H1 (cell line): ENCODE data around the gene SF3A2. TPM values are rescaled to one million over a fixed set of nuclear protein-coding genes. Genes with fewer than 3 reads are reported as not detected.

Experiments used
- CTCF ChIA-PET: fragments of 300-600 bp; sonication (Branson Sonifier 250); formaldehyde crosslinking; loops from one replicate; lab custom pipeline; 2021; ENCODE audit not compliant: partially characterized antibody; lab: Charles Lee
- POLR2A ChIA-PET: fragments of 300-600 bp; sonication (Branson Sonifier 250); formaldehyde crosslinking; loops from one replicate; lab custom pipeline; 2021; ENCODE audit warnings: inconsistent platforms; ENCODE audit not compliant: partially characterized antibody; lab: Charles Lee
- DNase-seq, 2 experiments: peaks; one replicate each; pipeline versions ENCODE4 v3.0.0 to v3.0.0-alpha.2; 2010 to 2022; ENCODE audit warnings: low spot score in 2 of 2, low read depth in 1 of 2, mixed read lengths in 1 of 2
- FAIRE-seq: peaks from 2 replicates; lab custom pipeline; 2011; peaks lifted over from hg19 to GRCh38; lab: Jason Lieb, UNC
- H2AFZ ChIP-seq: 2 replicates; pipeline ENCODE4 v1.8.1; 2012; ENCODE audit warnings: low read length, inconsistent platforms
- H2AK5ac ChIP-seq: 2 replicates; pipeline ENCODE4 v1.6.1; 2013; ENCODE audit warnings: low read depth, low read length
- H2BK120ac ChIP-seq: replicated peaks from 2 replicates; pipeline ENCODE3; 2013; ENCODE audit warnings: low read depth, low read length, inconsistent platforms
- H2BK12ac ChIP-seq: 2 replicates; pipeline ENCODE4 v1.6.1; 2013; ENCODE audit warnings: low read depth, low read length
- H2BK15ac ChIP-seq: 2 replicates; pipeline ENCODE4 v1.6.1; 2013; ENCODE audit warnings: low read length
- H2BK20ac ChIP-seq: 2 replicates; pipeline ENCODE4 v1.6.1; 2013; ENCODE audit warnings: low read length
- H2BK5ac ChIP-seq: 2 replicates; pipeline ENCODE4 v1.6.1; 2013; ENCODE audit warnings: low read depth, low read length
- H3K14ac ChIP-seq: 2 replicates; pipeline ENCODE4 v1.6.1; 2013; ENCODE audit warnings: inconsistent platforms; ENCODE audit not compliant: insufficient read length
- H3K18ac ChIP-seq: 2 replicates; pipeline ENCODE4 v1.6.1; 2013; ENCODE audit warnings: low read length; ENCODE audit errors: extremely low read depth
- H3K23ac ChIP-seq: 2 replicates; pipeline ENCODE4 v1.6.1; 2013; ENCODE audit warnings: inconsistent platforms; ENCODE audit not compliant: insufficient read length
- H3K23me2 ChIP-seq: 2 replicates; pipeline ENCODE4 v1.6.1; 2013; ENCODE audit warnings: low read depth, low read length
- H3K27ac ChIP-seq: 2 replicates; pipeline ENCODE4 v1.6.1; 2011; ENCODE audit warnings: low read depth, low read length, inconsistent platforms
- H3K27me3 ChIP-seq, 4 experiments: replicated peaks in 1 of 4; 1 replicate in 1 of 4; 2 replicates in 3 of 4; pipeline versions ENCODE4 v1.6.1 to v1.8.1; 2011 to 2013; ENCODE audit warnings: low read length in 3 of 4, mild to moderate bottlenecking in 3 of 4, inconsistent platforms in 2 of 4, mixed read lengths in 2 of 4, moderate library complexity in 1 of 4; ENCODE audit not compliant: control insufficient read depth in 3 of 4, insufficient read depth in 3 of 4; ENCODE audit errors: extremely low read depth in 1 of 4
- H3K36me3 ChIP-seq, 4 experiments: 2 replicates each; pipeline versions ENCODE4 v1.6.1 to v1.8.1; 2011 to 2013; ENCODE audit warnings: mild to moderate bottlenecking in 4 of 4, low read length in 3 of 4, moderate library complexity in 2 of 4, control low read depth in 1 of 4, inconsistent platforms in 1 of 4; ENCODE audit not compliant: insufficient read depth in 4 of 4, control insufficient read depth in 2 of 4
- H3K4ac ChIP-seq: replicated peaks from 2 replicates; pipeline ENCODE3; 2013; ENCODE audit warnings: low read length, low read depth, mixed read lengths, inconsistent platforms; ENCODE audit not compliant: insufficient read length
- H3K4me1 ChIP-seq, 4 experiments: replicated peaks in 1 of 4; 1 replicate in 1 of 4; 2 replicates in 3 of 4; pipeline versions ENCODE4 v1.6.1 to v1.8.1; 2011 to 2013; ENCODE audit warnings: low read length in 3 of 4, inconsistent platforms in 2 of 4, mixed read lengths in 1 of 4; ENCODE audit not compliant: insufficient read depth in 4 of 4, control insufficient read depth in 3 of 4
- H3K4me2 ChIP-seq, 2 experiments: 2 replicates each; pipeline versions ENCODE4 v1.6.1 to v1.8.1; 2011 to 2013; ENCODE audit warnings: low read depth in 2 of 2, low read length in 2 of 2, control low read depth in 1 of 2, inconsistent platforms in 1 of 2, mild to moderate bottlenecking in 1 of 2; ENCODE audit not compliant: insufficient read depth in 1 of 2
- H3K4me3 ChIP-seq, 4 experiments: fragments of 200-600, 300-600 bp in 1 of 4; sonication (generic), shearing (Covaris generic), sonication (Bioruptor Twin) in 1 of 4; 2 replicates each; pipeline versions ENCODE4 v1.5.1 to v1.8.1; 2011 to 2016; ENCODE audit warnings: low read length in 4 of 4, low read depth in 3 of 4, control low read depth in 2 of 4, inconsistent platforms in 2 of 4, mild to moderate bottlenecking in 2 of 4, mixed read lengths in 1 of 4, moderate library complexity in 1 of 4; ENCODE audit not compliant: insufficient read depth in 2 of 4; ENCODE audit errors: extremely low read depth in 1 of 4
- H3K56ac ChIP-seq: replicated peaks from 2 replicates; pipeline ENCODE3; 2013; ENCODE audit warnings: low read depth, mild to moderate bottlenecking, mixed read lengths, low read length, inconsistent platforms; ENCODE audit not compliant: insufficient read length
- H3K79me1 ChIP-seq: 2 replicates; pipeline ENCODE4 v1.6.1; 2013; ENCODE audit warnings: low read depth, low read length, control low read depth
- H3K79me2 ChIP-seq, 2 experiments: 2 replicates each; pipeline versions ENCODE4 v1.6.1 to v1.8.1; 2012 to 2013; ENCODE audit warnings: low read length in 2 of 2, mild to moderate bottlenecking in 2 of 2, inconsistent platforms in 1 of 2; ENCODE audit not compliant: insufficient read depth in 2 of 2, control insufficient read depth in 1 of 2
- H3K9ac ChIP-seq, 4 experiments: replicated peaks in 1 of 4; 1 replicate in 1 of 4; 2 replicates in 3 of 4; pipeline versions ENCODE4 v1.6.1 to v1.8.1; 2011 to 2013; ENCODE audit warnings: low read depth in 3 of 4, low read length in 3 of 4, control low read depth in 2 of 4, mild to moderate bottlenecking in 2 of 4, moderate library complexity in 2 of 4, inconsistent platforms in 1 of 4; ENCODE audit errors: extremely low read depth in 1 of 4
- H3K9me3 ChIP-seq, 2 experiments: 2 replicates each; pipeline versions ENCODE4 v1.6.1 to v1.8.1; 2012 to 2013; ENCODE audit warnings: mild to moderate bottlenecking in 2 of 2, moderate library complexity in 2 of 2, control low read depth in 1 of 2, inconsistent platforms in 1 of 2, low read depth in 1 of 2, low read length in 1 of 2, mixed read lengths in 1 of 2; ENCODE audit not compliant: insufficient read depth in 2 of 2
- H4K20me1 ChIP-seq, 2 experiments: replicated peaks in 1 of 2; 2 replicates each; pipeline versions ENCODE3 to v1.8.1; 2011 to 2013; ENCODE audit warnings: inconsistent platforms in 2 of 2, low read length in 2 of 2, mild to moderate bottlenecking in 1 of 2; ENCODE audit not compliant: insufficient read depth in 2 of 2, control insufficient read depth in 1 of 2
- H4K5ac ChIP-seq: 2 replicates; pipeline ENCODE4 v1.6.1; 2013; ENCODE audit warnings: low read length, low read depth, mixed read lengths, inconsistent platforms; ENCODE audit not compliant: insufficient read length
- H4K8ac ChIP-seq: 2 replicates; pipeline ENCODE4 v1.8.0; 2013; ENCODE audit warnings: mild to moderate bottlenecking, moderate library complexity, low read length, inconsistent platforms; ENCODE audit not compliant: insufficient read depth; ENCODE audit errors: extremely low read depth
- H4K91ac ChIP-seq: replicated peaks from 2 replicates; pipeline ENCODE3; 2013; ENCODE audit warnings: low read length, mixed read lengths, inconsistent platforms; ENCODE audit not compliant: insufficient read length
- GTF2F1 ChIP-seq: IDR thresholded peaks from 2 replicates; pipeline ENCODE4 v1.6.1; 2012; ENCODE audit warnings: low read depth, low read length, improper control_type of control experiment, borderline replicate concordance
- JUN ChIP-seq: IDR thresholded peaks from 2 replicates; pipeline ENCODE4 v1.6.1; 2011; ENCODE audit warnings: low read depth, mild to moderate bottlenecking, improper control_type of control experiment, low read length
- POLR2AphosphoS5 ChIP-seq: IDR thresholded peaks from 2 replicates; pipeline ENCODE4 v1.6.1; 2011; ENCODE audit warnings: low read depth, low read length
- SIRT6 ChIP-seq: IDR thresholded peaks from one replicate; pipeline ENCODE4 v1.7.1; 2012; ENCODE audit warnings: low read length, inconsistent platforms
- ZNF274 ChIP-seq: IDR thresholded peaks from 2 replicates; pipeline ENCODE4 v1.7.0; 2012; ENCODE audit warnings: low read length, borderline replicate concordance; ENCODE audit errors: extremely low read depth
- WGBS, 2 experiments: shearing (Covaris generic) in 1 of 2; methylation state at CpG; one replicate each; pipeline versions ENCODE4 v1.1.6 to v1.1.7; 2013 to 2015; ENCODE audit warnings: low lambda C conversion rate in 2 of 2, mixed read lengths in 2 of 2, inconsistent platforms in 1 of 2, low coverage in 1 of 2, missing lambda C conversion rate in 1 of 2; ENCODE audit not compliant: insufficient replicate concordance in 2 of 2, insufficient coverage in 1 of 2, insufficient read length in 1 of 2; ENCODE audit errors: extremely low coverage in 1 of 2, missing lambda C conversion rate in 1 of 2; 5-methylcytosine and 5-hydroxymethylcytosine counted together
- polyA plus RNA-seq, 7 experiments: library from polyadenylated mRNA; depleted of rRNA in 3 of 7; stranded (reverse) in 5 of 7; unstranded in 2 of 7; fragments of >200 nt in 5 of 7; fragments of 200-250 nt in 2 of 7; gene quantifications; 1 replicate in 5 of 7; 2 replicates in 1 of 7; 4 replicates in 1 of 7; pipeline versions ENCODE4 v1.2.1 to v1.2.3, GENCODE V29; 2011 to 2013; ENCODE audit warnings: missing spikeins in 2 of 7, mixed read lengths in 2 of 7
- total RNA-seq: library from RNA; stranded (reverse); fragmentation: NEBNext Ultra II Directional; extraction: Animal tissue kit (Norgen Biotek cat#: 25700); gene quantifications from 2 replicates; pipeline ENCODE4 v1.2.1, GENCODE V29; 2021
- TF ChIP-seq, protein P1 (sequence below), 3 experiments: IDR thresholded peaks; 1 replicate in 2 of 3; 2 replicates in 1 of 3; pipeline versions ENCODE4 v1.5.1 to v1.6.1; 2011; ENCODE audit warnings: low read length in 3 of 3, mild to moderate bottlenecking in 3 of 3, inconsistent platforms in 2 of 3, low read depth in 1 of 3, moderate library complexity in 1 of 3; ENCODE audit not compliant: insufficient read depth in 1 of 3; ENCODE audit errors: control extremely low read depth in 1 of 3
- TF ChIP-seq, protein P2 (sequence below): IDR thresholded peaks from 2 replicates; pipeline ENCODE4 v1.6.1; 2011; ENCODE audit warnings: low read length, improper control_type of control experiment

The SF3A2 gene
- total and polyA plus RNA-seq, 2 of the 8 experiments (the other 6 are each of a cell fraction or from before 2014, with no cell fraction given) = 15.3 to 146 TPM

DNA sequence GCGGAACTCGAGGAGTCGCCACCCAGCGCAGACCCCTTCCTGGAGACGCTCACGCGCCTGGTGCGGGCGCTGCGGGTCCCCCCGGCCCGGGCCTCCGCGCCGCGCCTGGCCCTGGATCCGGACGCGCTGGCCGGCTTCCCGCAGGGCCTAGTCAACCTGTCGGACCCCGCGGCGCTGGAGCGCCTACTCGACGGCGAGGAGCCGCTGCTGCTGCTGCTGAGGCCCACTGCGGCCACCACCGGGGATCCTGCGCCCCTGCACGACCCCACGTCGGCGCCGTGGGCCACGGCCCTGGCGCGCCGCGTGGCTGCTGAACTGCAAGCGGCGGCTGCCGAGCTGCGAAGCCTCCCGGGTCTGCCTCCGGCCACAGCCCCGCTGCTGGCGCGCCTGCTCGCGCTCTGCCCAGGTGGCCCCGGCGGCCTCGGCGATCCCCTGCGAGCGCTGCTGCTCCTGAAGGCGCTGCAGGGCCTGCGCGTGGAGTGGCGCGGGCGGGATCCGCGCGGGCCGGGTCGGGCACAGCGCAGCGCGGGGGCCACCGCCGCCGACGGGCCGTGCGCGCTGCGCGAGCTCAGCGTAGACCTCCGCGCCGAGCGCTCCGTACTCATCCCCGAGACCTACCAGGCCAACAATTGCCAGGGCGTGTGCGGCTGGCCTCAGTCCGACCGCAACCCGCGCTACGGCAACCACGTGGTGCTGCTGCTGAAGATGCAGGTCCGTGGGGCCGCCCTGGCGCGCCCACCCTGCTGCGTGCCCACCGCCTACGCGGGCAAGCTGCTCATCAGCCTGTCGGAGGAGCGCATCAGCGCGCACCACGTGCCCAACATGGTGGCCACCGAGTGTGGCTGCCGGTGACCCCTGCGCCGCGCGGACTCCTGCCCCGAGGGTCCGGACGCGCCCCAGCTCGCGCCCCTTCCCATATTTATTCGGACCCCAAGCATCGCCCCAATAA is 14.8 kb downstream of the SF3A2 start:
- no peak overlapping the region for H2BK15ac ChIP-seq
- no peak overlapping the region for H3K56ac ChIP-seq
- POLR2A ChIA-PET = interaction anchor here (1.2 to 18.7 kb wide), 6 partner anchors 10 to 173 kb away, joined by 3 to 330 read pairs (median 56); partner anchors contain the start of genes PLEKHJ1 and SF3A2
- peaks cover 0 to 23% (median 12%) of the 10 kb centered on the region in 4 experiments; a peak in 6 of 7 replicates for H3K27me3 ChIP-seq
- H2BK20ac ChIP-seq = no peak overlapping the region
- no peak overlapping the region for H2BK12ac ChIP-seq
- no peak overlapping the region for H2AK5ac ChIP-seq
- no peak overlapping the region for H3K27ac ChIP-seq
- H3K23ac ChIP-seq = no peak overlapping the region
- CTCF ChIA-PET = interaction anchor here (2.4 to 5.9 kb wide), 4 partner anchors 11 to 25 kb away, joined by 8 to 42 read pairs (median 25); no protein-coding TSS in a partner anchor
- H3K4me2 ChIP-seq = no peak overlapping the region
- no peak overlapping the region for H2AFZ ChIP-seq
- peak in 1 of 2 experiments; percentile 57 for DNase-seq
- H3K79me2 ChIP-seq = no peaks in the 10 kb centered on the region
- H2BK5ac ChIP-seq = no peak overlapping the region
- FAIRE-seq = no peak
- H3K14ac ChIP-seq = no peak overlapping the region
- H4K8ac ChIP-seq = peak overlapping the region; percentile 68; the same call in 1 of the 2 replicates
- H3K4me1 ChIP-seq = peaks cover 0 to 4% (median 2%) of the 10 kb centered on the region in 4 experiments; a peak in 5 of 7 replicates
- H3K4me3 ChIP-seq = no peak overlapping the region
- H4K20me1 ChIP-seq = peaks cover 6 to 9% of the 10 kb centered on the region in 2 experiments
- H4K91ac ChIP-seq = no peak overlapping the region
- H3K4ac ChIP-seq = no peak overlapping the region
- H3K79me1 ChIP-seq = no peaks in the 10 kb centered on the region
- peaks cover 12% of the 10 kb centered on the region; the same call in 1 of the 2 replicates for H3K23me2 ChIP-seq
- no peak overlapping the region for H3K9ac ChIP-seq
- no peak overlapping the region for H4K5ac ChIP-seq
- H3K18ac ChIP-seq = no peak overlapping the region
- peaks cover 5 to 15% (median 11%) of the 10 kb centered on the region in 4 experiments; a peak in 6 of 8 replicates for H3K36me3 ChIP-seq
- H3K9me3 ChIP-seq = no peaks in the 10 kb centered on the region; a peak in 1 of 4 replicates
- no peak overlapping the region for H2BK120ac ChIP-seq
- WGBS, 2 experiments = 94% methylated on average over 65 of the region's 125 CpGs; no CpG with 5 or more reads in 1 of the 2 experiments
- TF ChIP-seq JUN (no peak), ZNF274 (no peak), SIRT6 (no peak), POLR2AphosphoS5 (0 out of 2 replicates have a peak, but pooled peaks have one; percentile 16), GTF2F1 (no peak)
- TF ChIP-seq, protein P1, sequence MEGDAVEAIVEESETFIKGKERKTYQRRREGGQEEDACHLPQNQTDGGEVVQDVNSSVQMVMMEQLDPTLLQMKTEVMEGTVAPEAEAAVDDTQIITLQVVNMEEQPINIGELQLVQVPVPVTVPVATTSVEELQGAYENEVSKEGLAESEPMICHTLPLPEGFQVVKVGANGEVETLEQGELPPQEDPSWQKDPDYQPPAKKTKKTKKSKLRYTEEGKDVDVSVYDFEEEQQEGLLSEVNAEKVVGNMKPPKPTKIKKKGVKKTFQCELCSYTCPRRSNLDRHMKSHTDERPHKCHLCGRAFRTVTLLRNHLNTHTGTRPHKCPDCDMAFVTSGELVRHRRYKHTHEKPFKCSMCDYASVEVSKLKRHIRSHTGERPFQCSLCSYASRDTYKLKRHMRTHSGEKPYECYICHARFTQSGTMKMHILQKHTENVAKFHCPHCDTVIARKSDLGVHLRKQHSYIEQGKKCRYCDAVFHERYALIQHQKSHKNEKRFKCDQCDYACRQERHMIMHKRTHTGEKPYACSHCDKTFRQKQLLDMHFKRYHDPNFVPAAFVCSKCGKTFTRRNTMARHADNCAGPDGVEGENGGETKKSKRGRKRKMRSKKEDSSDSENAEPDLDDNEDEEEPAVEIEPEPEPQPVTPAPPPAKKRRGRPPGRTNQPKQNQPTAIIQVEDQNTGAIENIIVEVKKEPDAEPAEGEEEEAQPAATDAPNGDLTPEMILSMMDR (IDR thresholded peaks at IDR 0.05; ENCODE audit: control extremely low read depth in 1 of 3, insufficient read depth in 1 of 3, low read depth in 1 of 3, low read length in 3 of 3) = no peak
- TF ChIP-seq, protein P2, sequence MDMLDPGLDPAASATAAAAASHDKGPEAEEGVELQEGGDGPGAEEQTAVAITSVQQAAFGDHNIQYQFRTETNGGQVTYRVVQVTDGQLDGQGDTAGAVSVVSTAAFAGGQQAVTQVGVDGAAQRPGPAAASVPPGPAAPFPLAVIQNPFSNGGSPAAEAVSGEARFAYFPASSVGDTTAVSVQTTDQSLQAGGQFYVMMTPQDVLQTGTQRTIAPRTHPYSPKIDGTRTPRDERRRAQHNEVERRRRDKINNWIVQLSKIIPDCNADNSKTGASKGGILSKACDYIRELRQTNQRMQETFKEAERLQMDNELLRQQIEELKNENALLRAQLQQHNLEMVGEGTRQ = no peak
